Measurements from ENCODE around the gene GRIA1. TPM values are rescaled to one million over a fixed set of nuclear protein-coding genes. Genes with fewer than 3 reads are reported as not detected.

GRIA1 gene
- total and polyA plus RNA-seq, 2 donors (not counting 1 experiment from before 2014, with no cell fraction given) = not detected

DNA sequence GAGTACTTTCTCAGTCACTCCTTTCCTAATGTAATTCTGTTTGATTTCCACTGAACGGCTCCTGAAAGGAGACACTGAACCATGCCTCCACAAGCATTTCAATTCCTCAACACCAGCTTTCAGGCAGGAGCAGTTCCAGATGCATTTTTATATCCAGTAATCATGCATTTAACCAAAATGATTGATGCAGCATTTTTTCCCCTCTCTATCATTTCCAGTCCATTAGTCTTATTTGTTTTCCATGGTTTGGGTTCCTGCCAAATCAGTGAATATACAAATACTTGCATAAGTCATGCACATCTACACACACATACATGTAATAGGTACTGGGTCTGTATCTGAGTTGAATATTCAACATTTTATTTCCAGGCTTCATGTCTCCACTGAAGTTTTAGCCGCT lies 122.7 kb downstream of the GRIA1 start:
- intact Hi-C loops (cut with micrococcal nuclease) = no loop called here
- TF ChIP-seq, protein P1, sequence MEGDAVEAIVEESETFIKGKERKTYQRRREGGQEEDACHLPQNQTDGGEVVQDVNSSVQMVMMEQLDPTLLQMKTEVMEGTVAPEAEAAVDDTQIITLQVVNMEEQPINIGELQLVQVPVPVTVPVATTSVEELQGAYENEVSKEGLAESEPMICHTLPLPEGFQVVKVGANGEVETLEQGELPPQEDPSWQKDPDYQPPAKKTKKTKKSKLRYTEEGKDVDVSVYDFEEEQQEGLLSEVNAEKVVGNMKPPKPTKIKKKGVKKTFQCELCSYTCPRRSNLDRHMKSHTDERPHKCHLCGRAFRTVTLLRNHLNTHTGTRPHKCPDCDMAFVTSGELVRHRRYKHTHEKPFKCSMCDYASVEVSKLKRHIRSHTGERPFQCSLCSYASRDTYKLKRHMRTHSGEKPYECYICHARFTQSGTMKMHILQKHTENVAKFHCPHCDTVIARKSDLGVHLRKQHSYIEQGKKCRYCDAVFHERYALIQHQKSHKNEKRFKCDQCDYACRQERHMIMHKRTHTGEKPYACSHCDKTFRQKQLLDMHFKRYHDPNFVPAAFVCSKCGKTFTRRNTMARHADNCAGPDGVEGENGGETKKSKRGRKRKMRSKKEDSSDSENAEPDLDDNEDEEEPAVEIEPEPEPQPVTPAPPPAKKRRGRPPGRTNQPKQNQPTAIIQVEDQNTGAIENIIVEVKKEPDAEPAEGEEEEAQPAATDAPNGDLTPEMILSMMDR (IDR thresholded peaks at IDR 0.05) = no peak
- no peak for TF ChIP-seq EZH2 (IDR thresholded peaks at IDR 0.05; ENCODE audit: borderline replicate concordance, insufficient read depth, low read depth, low read length, poor library complexity, severe bottlenecking)
- H3K27me3 ChIP-seq (replicated peaks in 1 of 4; ENCODE audit: control extremely low read depth in 1 of 4, control insufficient read depth in 3 of 4, insufficient read depth in 4 of 4, low read length in 3 of 4) = no peaks in the 10 kb centered on the region
- H3K79me2 ChIP-seq (ENCODE audit: control insufficient read depth, insufficient read depth, low read length) = no peaks in the 10 kb centered on the region
- H3K9ac ChIP-seq (ENCODE audit: low read length) = no peak overlapping the region
- CTCF ChIA-PET = no interaction called here
- no peaks in the 10 kb centered on the region for H3K9me3 Mint-ChIP-seq (ENCODE audit: insufficient read depth)
- no peaks in the 10 kb centered on the region for H3K36me3 ChIP-seq (replicated peaks in 1 of 2; ENCODE audit: control extremely low read depth in 1 of 2, control insufficient read depth in 1 of 2, extremely low read depth in 1 of 2, insufficient read depth in 2 of 2, low read length in 1 of 2)
- H4K20me1 ChIP-seq (ENCODE audit: control insufficient read depth, insufficient read depth, low read length, poor library complexity, severe bottlenecking) = no peaks in the 10 kb centered on the region
- H3K27ac ChIP-seq (ENCODE audit: low read length in 2 of 2) = no peak overlapping the region
- H3K4me1 Mint-ChIP-seq = no peaks in the 10 kb centered on the region
- H3K27me3 Mint-ChIP-seq = no peaks in the 10 kb centered on the region
- H2AFZ ChIP-seq (ENCODE audit: insufficient read depth, low read depth, low read length, poor library complexity, severe bottlenecking) = no peak overlapping the region
- no peak overlapping the region for H3K4me3 ChIP-seq (ENCODE audit: control extremely low read depth in 1 of 5, extremely low read depth in 1 of 5, insufficient read depth in 1 of 5, low read depth in 2 of 5, low read length in 4 of 5)
- no peak overlapping the region for H3K27ac Mint-ChIP-seq
- H3K4me1 ChIP-seq (ENCODE audit: control insufficient read depth in 2 of 2, insufficient read depth in 2 of 2, low read length in 2 of 2) = no peaks in the 10 kb centered on the region
- no peak overlapping the region for H3K4me3 Mint-ChIP-seq
- no peak for DNase-seq
- H3K4me2 ChIP-seq (replicated peaks; ENCODE audit: low read depth, low read length, poor library complexity, severe bottlenecking) = no peak overlapping the region
- no peak for ATAC-seq (ENCODE audit: low read depth)
- 100% methylated on average over 1 of the region's 2 CpGs for WGBS (ENCODE audit: insufficient coverage)
- POLR2A ChIA-PET = no interaction called here
- H3K9me3 ChIP-seq (ENCODE audit: control extremely low read depth in 1 of 3, control insufficient read depth in 2 of 3, insufficient read depth in 1 of 3, low read length in 2 of 3) = no peaks in the 10 kb centered on the region

GRCh38 chr5:153613672-153614071 lies 123.2 kb downstream of the GRIA1 start:
- intact Hi-C loops (cut with micrococcal nuclease) = no loop called here
- DNase-seq (no peak), ATAC-seq (ENCODE audit: low read depth) (no peak)
- H3K36me3 ChIP-seq (replicated peaks in 1 of 2; ENCODE audit: control extremely low read depth in 1 of 2, control insufficient read depth in 1 of 2, extremely low read depth in 1 of 2, insufficient read depth in 2 of 2, low read length in 1 of 2) = no peaks in the 10 kb centered on the region
- ChIA-PET CTCF (no interaction called here), POLR2A (no interaction called here)
- no peak overlapping the region for H3K27ac Mint-ChIP-seq
- H3K9me3 ChIP-seq (ENCODE audit: control extremely low read depth in 1 of 3, control insufficient read depth in 2 of 3, insufficient read depth in 1 of 3, low read length in 2 of 3) = no peaks in the 10 kb centered on the region
- H3K4me1 ChIP-seq (ENCODE audit: control insufficient read depth in 2 of 2, insufficient read depth in 2 of 2, low read length in 2 of 2) = no peaks in the 10 kb centered on the region
- H3K4me2 ChIP-seq (replicated peaks; ENCODE audit: low read depth, low read length, poor library complexity, severe bottlenecking) = no peak overlapping the region
- H3K27ac ChIP-seq (ENCODE audit: low read length in 2 of 2) = no peak overlapping the region
- no peaks in the 10 kb centered on the region for H3K9me3 Mint-ChIP-seq (ENCODE audit: insufficient read depth)
- no peaks in the 10 kb centered on the region for H3K79me2 ChIP-seq (ENCODE audit: control insufficient read depth, insufficient read depth, low read length)
- H3K4me3 ChIP-seq (ENCODE audit: control extremely low read depth in 1 of 5, extremely low read depth in 1 of 5, insufficient read depth in 1 of 5, low read depth in 2 of 5, low read length in 4 of 5) = no peak overlapping the region
- H3K4me1 Mint-ChIP-seq = no peaks in the 10 kb centered on the region
- no peak for TF ChIP-seq EZH2 (IDR thresholded peaks at IDR 0.05; ENCODE audit: borderline replicate concordance, insufficient read depth, low read depth, low read length, poor library complexity, severe bottlenecking)
- TF ChIP-seq, protein P1 (IDR thresholded peaks at IDR 0.05) = no peak
- no peak overlapping the region for H3K9ac ChIP-seq (ENCODE audit: low read length)
- no peaks in the 10 kb centered on the region for H3K27me3 Mint-ChIP-seq
- H4K20me1 ChIP-seq (ENCODE audit: control insufficient read depth, insufficient read depth, low read length, poor library complexity, severe bottlenecking) = no peaks in the 10 kb centered on the region
- no peaks in the 10 kb centered on the region for H3K27me3 ChIP-seq (replicated peaks in 1 of 4; ENCODE audit: control extremely low read depth in 1 of 4, control insufficient read depth in 3 of 4, insufficient read depth in 4 of 4, low read length in 3 of 4)
- H3K4me3 Mint-ChIP-seq = no peak overlapping the region
- 94% methylated on average over 8 of the region's 8 CpGs for WGBS (ENCODE audit: insufficient coverage)
- no peak overlapping the region for H2AFZ ChIP-seq (ENCODE audit: insufficient read depth, low read depth, low read length, poor library complexity, severe bottlenecking)

All from B cell (primary cell).